A549 (cell line): ENCODE results near the gene PCDHGA5. TPM values are rescaled to one million over a fixed set of nuclear protein-coding genes. Genes with fewer than 3 reads are reported as not detected.
"Not testable (repeated sequence)": the region's sequence is repeated elsewhere in the genome, so short reads cannot be mapped to it uniquely, and the experiment has no call there.

Source experiments
- ATAC-seq, 2 experiments: fragments of 200-7000 bp in 1 of 2; fragments of >200 bp in 1 of 2; cut with Nextera tagmentation in 1 of 2; cut with Tn5 transposase in 1 of 2; 3 replicates each; pipeline versions ENCODE4 v1.8.0 to v1.9.1; 2018 to 2020; ENCODE audit warnings: mild to moderate bottlenecking in 1 of 2, moderate library complexity in 1 of 2
- CTCF ChIA-PET: fragments of 300-600 bp; sonication (Branson Sonifier 250); formaldehyde crosslinking; extraction: SDS; loops from one replicate; lab custom pipeline; 2021; ENCODE audit warnings: antibody characterized with exemption, inconsistent platforms; lab: Yijun Ruan, JAX
- POLR2A ChIA-PET: fragments of 350-600 bp; formaldehyde crosslinking; extraction: SDS; loops from one replicate; lab custom pipeline; 2021; ENCODE audit warnings: antibody characterized with exemption, inconsistent platforms; lab: Yijun Ruan, JAX
- DNase-seq, 2 experiments: peaks; one replicate each; pipeline versions ENCODE4 v3.0.0 to v3.0.0-alpha.2; 2011 to 2016; ENCODE audit warnings: low read depth in 1 of 2, low spot score in 1 of 2
- FAIRE-seq: peaks from 2 replicates; lab custom pipeline; 2011; peaks lifted over from hg19 to GRCh38; lab: Jason Lieb, UNC
- H3K27ac ChIP-seq, 2 experiments: fragments of >200 bp; sonication (Bioruptor Twin); formaldehyde crosslinking; 3 replicates each; pipeline ENCODE4 v1.5.1; 2016 to 2017
- H3K4me1 ChIP-seq: fragments of >200 bp; sonication (Bioruptor Twin); formaldehyde crosslinking; 3 replicates; pipeline ENCODE4 v1.6.1; 2016
- H3K4me2 ChIP-seq: fragments of >200 bp; sonication (Bioruptor Twin); formaldehyde crosslinking; 3 replicates; pipeline ENCODE4 v1.6.1; 2016
- H3K4me3 ChIP-seq: fragments of >200 bp; sonication (Bioruptor Twin); formaldehyde crosslinking; 3 replicates; pipeline ENCODE4 v1.5.1; 2016
- H3K9me3 ChIP-seq: fragments of >200 bp; sonication (Bioruptor Twin); formaldehyde crosslinking; 3 replicates; pipeline ENCODE4 v1.6.1; 2016
- EP300 ChIP-seq, 2 experiments: fragments of >200 bp; sonication (Bioruptor Twin); formaldehyde crosslinking; IDR thresholded peaks; 2 replicates in 1 of 2; 3 replicates in 1 of 2; pipeline ENCODE4 v1.6.1; 2016 to 2017
- GATA3 ChIP-seq: IDR thresholded peaks from 2 replicates; pipeline ENCODE4 v1.6.1; 2012; ENCODE audit warnings: borderline replicate concordance
- HEYL ChIP-seq: fragments of 250-450 bp; sonication (Bioruptor Pico); IDR thresholded peaks from 2 replicates; pipeline ENCODE4 v1.8.0; 2021; ENCODE audit warnings: mild to moderate bottlenecking, moderate library complexity
- MAFK ChIP-seq: fragments of 450-650 bp; IDR thresholded peaks from 2 replicates; pipeline ENCODE4 v1.6.1; 2014; ENCODE audit not compliant: partially characterized antibody
- MAZ ChIP-seq: fragments of 150-350 bp; IDR thresholded peaks from 2 replicates; pipeline ENCODE4 v1.6.1; 2014; ENCODE audit warnings: antibody characterized with exemption, low read depth, low read length, borderline replicate concordance
- POLR2A ChIP-seq: IDR thresholded peaks from 2 replicates; pipeline ENCODE4 v1.6.1; 2012; ENCODE audit warnings: mild to moderate bottlenecking, low read length
- RAD21 ChIP-seq, 2 experiments: fragments of >200 bp in 1 of 2; sonication (Bioruptor Twin) in 1 of 2; formaldehyde crosslinking in 1 of 2; IDR thresholded peaks in 1 of 2; conservative IDR thresholded peaks in 1 of 2; 2 replicates in 1 of 2; 3 replicates in 1 of 2; pipeline ENCODE4 v1.6.1; 2012 to 2018; ENCODE audit warnings: inconsistent platforms in 1 of 2
- RFX5 ChIP-seq: fragments of 450-650 bp; IDR thresholded peaks from 2 replicates; pipeline ENCODE4 v1.7.1; 2014; ENCODE audit warnings: antibody characterized with exemption, mild to moderate bottlenecking, moderate library complexity
- SMC3 ChIP-seq: fragments of >200 bp; sonication (Bioruptor Twin); formaldehyde crosslinking; IDR thresholded peaks from 3 replicates; pipeline ENCODE4 v1.6.1; 2018; ENCODE audit warnings: inconsistent platforms
- TFCP2L1 ChIP-seq: fragments of 250-450 bp; sonication (Bioruptor Pico); IDR thresholded peaks from 2 replicates; pipeline ENCODE4 v1.5.0; 2021; ENCODE audit warnings: mild to moderate bottlenecking
- WGBS: methylation state at CpG from one replicate; pipeline ENCODE4 v1.1.6; 2017; ENCODE audit errors: missing lambda C conversion rate; 5-methylcytosine and 5-hydroxymethylcytosine counted together
- polyA plus RNA-seq, 4 experiments: library from polyadenylated mRNA; depleted of rRNA in 3 of 4; stranded (reverse); fragments of >200 nt; fragmentation: RNase III in 1 of 4; extraction: RNeasy Plus Mini Kit Qiagen cat#74134 plus additional on column Dnase treatment in 1 of 4; gene quantifications; 2 replicates in 3 of 4; 3 replicates in 1 of 4; pipeline ENCODE4 v1.2.3, GENCODE V29; 2011 to 2017
- TF ChIP-seq, protein P1 (sequence below): fragments of 450-650 bp; IDR thresholded peaks from 2 replicates; pipeline ENCODE4 v1.6.1; 2014; ENCODE audit warnings: antibody characterized with exemption
- TF ChIP-seq, protein P2 (sequence below): fragments of >200 bp; sonication (Bioruptor Twin); formaldehyde crosslinking; IDR thresholded peaks from 3 replicates; pipeline ENCODE4 v1.5.1; 2016

PCDHGA5 gene
- polyA plus RNA-seq, 2 of the 4 experiments (the other 2 are of a cell fraction), result 0.13 to 0.37 TPM

DNA sequence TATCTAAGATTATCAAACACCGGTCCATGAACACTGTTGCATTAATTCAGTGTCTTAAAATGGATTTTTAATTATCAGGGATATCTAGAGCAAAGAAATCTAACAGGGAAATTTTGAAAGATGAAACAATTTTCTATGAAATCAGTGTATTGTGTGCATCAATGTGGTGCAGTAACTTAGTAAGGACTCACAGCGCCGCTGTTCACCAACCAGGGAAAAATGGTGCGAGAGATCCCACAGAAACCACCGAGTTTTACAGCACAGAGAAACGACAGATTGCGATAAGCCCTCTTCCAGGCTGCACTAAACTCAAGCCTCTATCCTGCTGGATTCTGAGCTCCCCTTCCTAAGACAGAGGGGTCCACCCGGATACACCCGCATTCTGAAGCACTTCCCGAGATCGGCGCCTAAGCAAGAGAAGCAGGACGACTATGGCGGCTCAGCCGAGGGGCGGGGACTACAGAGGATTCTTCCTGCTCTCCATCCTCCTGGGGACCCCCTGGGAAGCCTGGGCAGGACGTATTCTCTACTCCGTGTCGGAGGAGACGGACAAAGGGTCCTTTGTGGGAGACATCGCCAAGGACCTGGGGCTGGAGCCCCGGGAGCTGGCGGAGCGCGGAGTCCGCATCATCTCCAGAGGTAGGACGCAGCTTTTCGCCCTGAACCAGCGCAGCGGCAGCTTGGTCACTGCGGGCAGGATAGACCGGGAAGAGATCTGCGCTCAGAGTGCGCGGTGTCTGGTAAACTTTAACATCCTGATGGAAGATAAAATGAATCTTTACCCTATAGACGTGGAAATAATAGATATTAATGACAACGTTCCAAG lies 18.7 kb downstream of the PCDHGA5 start, which contains the start of gene PCDHGA7 (continued):
- TF ChIP-seq SMC3 (peak; percentile 51; the same call in 2 of the 3 replicates), HEYL (no peak), RFX5 (no peak), EP300 (IDR thresholded peaks at IDR 0.05) (no peak)

DNA sequence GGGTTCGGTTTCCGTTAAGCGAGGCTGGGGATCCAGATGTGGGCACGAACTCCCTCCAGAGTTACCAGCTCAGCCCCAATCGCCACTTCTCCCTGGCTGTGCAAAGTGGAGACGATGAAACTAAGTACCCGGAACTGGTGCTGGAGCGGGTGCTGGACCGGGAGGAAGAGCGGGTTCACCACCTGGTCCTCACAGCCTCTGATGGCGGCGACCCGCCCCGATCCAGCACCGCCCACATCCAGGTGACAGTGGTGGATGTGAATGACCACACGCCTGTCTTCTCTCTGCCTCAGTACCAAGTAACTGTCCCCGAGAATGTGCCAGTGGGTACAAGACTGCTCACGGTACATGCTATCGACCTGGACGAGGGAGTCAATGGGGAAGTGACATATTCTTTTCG lies 19.4 kb downstream of the PCDHGA5 start:
- 44% methylated on average over 21 of the region's 21 CpGs for WGBS
- peak overlapping the region; percentile 88 for H3K4me3 ChIP-seq

DNA sequence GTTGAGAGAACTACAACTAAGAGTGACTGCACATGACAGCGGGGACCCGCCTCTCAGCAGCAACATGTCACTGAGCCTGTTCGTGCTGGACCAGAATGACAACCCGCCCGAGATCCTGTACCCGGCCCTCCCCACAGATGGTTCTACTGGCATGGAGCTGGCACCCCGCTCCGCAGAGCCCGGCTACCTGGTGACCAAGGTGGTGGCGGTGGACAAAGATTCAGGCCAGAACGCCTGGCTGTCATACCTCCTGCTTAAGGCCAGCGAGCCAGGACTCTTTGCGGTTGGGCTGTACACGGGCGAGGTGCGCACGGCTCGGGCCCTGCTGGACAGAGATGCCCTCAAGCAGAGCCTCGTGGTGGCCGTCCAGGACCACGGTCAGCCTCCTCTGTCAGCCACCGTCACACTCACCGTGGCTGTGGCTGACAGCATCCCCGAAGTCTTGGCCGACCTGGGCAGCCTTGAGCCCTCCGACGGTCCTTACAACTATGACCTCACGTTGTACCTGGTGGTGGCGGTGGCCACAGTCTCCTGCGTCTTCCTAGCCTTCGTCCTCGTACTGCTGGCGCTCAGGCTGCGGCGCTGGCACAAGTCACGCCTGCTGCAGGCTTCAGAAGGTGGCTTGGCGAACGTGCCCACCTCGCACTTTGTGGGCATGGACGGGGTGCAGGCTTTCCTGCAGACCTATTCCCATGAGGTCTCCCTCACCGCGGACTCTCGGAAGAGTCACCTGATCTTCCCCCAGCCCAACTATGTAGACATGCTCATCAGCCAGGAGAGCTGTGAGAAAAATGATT lies 20.7 kb downstream of the PCDHGA5 start:
- ATAC-seq, result no peak
- TF ChIP-seq MAZ (no peak), TFCP2L1 (CRISPR knock-in tag) (no peak), GATA3 (no peak), MAFK (no peak)
- TF ChIP-seq, protein P1, sequence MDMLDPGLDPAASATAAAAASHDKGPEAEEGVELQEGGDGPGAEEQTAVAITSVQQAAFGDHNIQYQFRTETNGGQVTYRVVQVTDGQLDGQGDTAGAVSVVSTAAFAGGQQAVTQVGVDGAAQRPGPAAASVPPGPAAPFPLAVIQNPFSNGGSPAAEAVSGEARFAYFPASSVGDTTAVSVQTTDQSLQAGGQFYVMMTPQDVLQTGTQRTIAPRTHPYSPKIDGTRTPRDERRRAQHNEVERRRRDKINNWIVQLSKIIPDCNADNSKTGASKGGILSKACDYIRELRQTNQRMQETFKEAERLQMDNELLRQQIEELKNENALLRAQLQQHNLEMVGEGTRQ, result no peak
- ChIA-PET POLR2A (no interaction called here), CTCF (interaction anchor here (3.7 kb wide), 1 partner anchor 14 kb away, joined by 16 read pairs; the partner anchor contains the start of gene PCDHGB3)
- no peaks in the 10 kb centered on the region for H3K4me1 ChIP-seq
- 71% methylated on average over 42 of the region's 43 CpGs for WGBS
- H3K4me3 ChIP-seq, result no peak overlapping the region
- no peak for DNase-seq
- FAIRE-seq, result no peak
- no peak overlapping the region for H3K4me2 ChIP-seq
- peaks cover 45% of the 10 kb centered on the region for H3K9me3 ChIP-seq
- no peak overlapping the region for H3K27ac ChIP-seq

More for the DNA sequence above, 19.4 kb downstream of the PCDHGA5 start:
- ChIA-PET CTCF (interaction anchor here (0.7 to 2.2 kb wide), 31 partner anchors 11 to 562 kb away, joined by 3 to 19 read pairs (median 4); partner anchors contain the start of genes PCDHA5, PCDHGA1, PCDHGA5 and PCDHGB3), POLR2A (interaction anchor here (0.8 to 1.5 kb wide), 3 partner anchors 13 to 181 kb away, joined by 3 to 4 read pairs (median 3); partner anchors contain the start of genes PCDHGB3 and TAF7)
- DNase-seq, result peak in 1 of 2 experiments; percentile 20
- FAIRE-seq, result no peak
- no peaks in the 10 kb centered on the region for H3K4me1 ChIP-seq
- peaks cover 35% of the 10 kb centered on the region for H3K9me3 ChIP-seq
- H3K4me2 ChIP-seq, result peak overlapping the region; percentile 99
- peak overlapping the region; percentile 87 to 88 for H3K27ac ChIP-seq
- no peak for TF ChIP-seq POLR2A
- ATAC-seq, result peak; percentile 22 to 27; a peak in 4 of 6 replicates

DNA sequence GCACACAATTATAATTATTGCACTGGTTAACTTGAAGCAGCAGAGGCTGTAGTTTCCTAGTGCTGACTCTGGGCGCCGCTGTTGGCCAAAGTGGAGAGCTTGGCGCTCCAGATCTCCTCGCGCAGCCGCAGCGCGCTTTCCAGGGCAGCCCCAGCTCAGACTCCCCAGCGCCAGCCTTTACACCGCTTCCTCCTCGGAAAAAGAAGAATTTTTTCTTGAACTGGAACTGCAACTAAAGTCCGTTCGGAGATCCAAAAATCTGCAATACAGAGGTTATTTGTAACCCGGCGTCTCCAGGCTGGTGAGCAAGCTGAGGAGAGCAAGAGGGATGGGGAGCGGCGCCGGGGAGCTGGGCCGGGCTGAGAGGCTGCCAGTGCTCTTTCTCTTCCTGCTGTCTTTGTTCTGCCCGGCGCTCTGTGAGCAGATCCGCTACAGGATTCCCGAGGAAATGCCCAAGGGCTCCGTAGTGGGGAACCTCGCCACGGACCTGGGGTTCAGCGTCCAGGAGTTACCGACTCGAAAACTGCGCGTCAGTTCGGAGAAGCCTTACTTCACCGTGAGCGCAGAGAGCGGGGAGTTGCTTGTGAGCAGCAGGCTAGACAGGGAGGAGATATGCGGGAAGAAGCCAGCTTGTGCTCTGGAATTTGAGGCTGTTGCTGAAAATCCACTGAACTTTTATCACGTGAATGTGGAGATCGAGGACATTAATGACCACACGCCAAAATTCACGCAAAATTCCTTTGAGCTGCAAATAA lies 23.8 kb downstream of the PCDHGA5 start, which contains the start of gene PCDHGB4:
Gene PCDHGB4, plus strand, starts transcription at position 142 of the 755 bp plus-strand sequence. Its CDS starts 187 bp downstream, at position 329.
- H3K4me1 ChIP-seq, H3K4me2 ChIP-seq, H3K4me3 ChIP-seq, FAIRE-seq: not testable (repeated sequence)
- DNase-seq (peak in 1 of 2 experiments; percentile 42), ATAC-seq (peak; percentile 63 to 64)
- WGBS, result 65% methylated on average over 23 of the region's 40 CpGs
- H3K9me3 ChIP-seq, result peaks cover 66% of the 10 kb centered on the region
- CTCF ChIA-PET, result interaction anchor here (0.8 to 3.7 kb wide), 6 partner anchors 17 to 176 kb away, joined by 3 to 16 read pairs (median 3); partner anchors contain the start of genes PCDHGA2, PCDHGA5, PCDHGB3 and PCDHGC3
- peak; percentile 26 to 31; a peak in 2 of 5 replicates for TF ChIP-seq RAD21 (conservative IDR thresholded peaks at IDR 0.05 in 1 of 2, IDR thresholded peaks at IDR 0.05 in 1 of 2)
- TF ChIP-seq, protein P2, sequence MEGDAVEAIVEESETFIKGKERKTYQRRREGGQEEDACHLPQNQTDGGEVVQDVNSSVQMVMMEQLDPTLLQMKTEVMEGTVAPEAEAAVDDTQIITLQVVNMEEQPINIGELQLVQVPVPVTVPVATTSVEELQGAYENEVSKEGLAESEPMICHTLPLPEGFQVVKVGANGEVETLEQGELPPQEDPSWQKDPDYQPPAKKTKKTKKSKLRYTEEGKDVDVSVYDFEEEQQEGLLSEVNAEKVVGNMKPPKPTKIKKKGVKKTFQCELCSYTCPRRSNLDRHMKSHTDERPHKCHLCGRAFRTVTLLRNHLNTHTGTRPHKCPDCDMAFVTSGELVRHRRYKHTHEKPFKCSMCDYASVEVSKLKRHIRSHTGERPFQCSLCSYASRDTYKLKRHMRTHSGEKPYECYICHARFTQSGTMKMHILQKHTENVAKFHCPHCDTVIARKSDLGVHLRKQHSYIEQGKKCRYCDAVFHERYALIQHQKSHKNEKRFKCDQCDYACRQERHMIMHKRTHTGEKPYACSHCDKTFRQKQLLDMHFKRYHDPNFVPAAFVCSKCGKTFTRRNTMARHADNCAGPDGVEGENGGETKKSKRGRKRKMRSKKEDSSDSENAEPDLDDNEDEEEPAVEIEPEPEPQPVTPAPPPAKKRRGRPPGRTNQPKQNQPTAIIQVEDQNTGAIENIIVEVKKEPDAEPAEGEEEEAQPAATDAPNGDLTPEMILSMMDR, result peak; percentile 13; the same call in 1 of the 3 replicates
- TF ChIP-seq, all 56 proteins: peak for 2; not testable (repeated sequence) for 54
- POLR2A ChIA-PET, H3K27ac ChIP-seq: not testable (repeated sequence)
